Activated CD8-positive, alpha-beta memory T cell treated with anti-CD3 and anti-CD28 coated beads, Interleukin-2, amount 50 U/mL, for 4 hours (primary cell): ENCODE results near the gene BDH1.
"Not testable (repeated sequence)": the region's sequence is repeated elsewhere in the genome, so short reads cannot be mapped to it uniquely, and the experiment has no call there.

Experiments
- DNase-seq: peaks from one replicate; pipeline ENCODE4 v3.0.0-alpha.2; 2020

The BDH1 gene

GRCh38 chr3:197577366-197578074, 21.8 kb upstream of the BDH1 start:
- DNase-seq: no peak

- no peak for DNase-seq
Measured at GRCh38 chr3:197576838-197577237, 21.1 kb upstream of the BDH1 start.

- no peak for DNase-seq
Measured at GRCh38 chr3:197575362-197575761, 19.6 kb upstream of the BDH1 start.

GRCh38 chr3:197574396-197574991, 18.7 kb upstream of the BDH1 start:
- DNase-seq: not testable (repeated sequence)

GRCh38 chr3:197573048-197573767, 17.4 kb upstream of the BDH1 start:
- no peak for DNase-seq

GRCh38 chr3:197571880-197572172, 16.1 kb upstream of the BDH1 start:
- not testable (repeated sequence) for DNase-seq

- DNase-seq: not testable (repeated sequence)
Measured at GRCh38 chr3:197571074-197571879, 15.5 kb upstream of the BDH1 start.

GRCh38 chr3:197569433-197569832, 13.7 kb upstream of the BDH1 start:
- not testable (repeated sequence) for DNase-seq

GRCh38 chr3:197567904-197568681, 12.3 kb upstream of the BDH1 start:
- no peak for DNase-seq

- DNase-seq: not testable (repeated sequence)
Measured at GRCh38 chr3:197566155-197566554, 10.4 kb upstream of the BDH1 start.

GRCh38 chr3:197564097-197564843, 8.5 kb upstream of the BDH1 start:
- DNase-seq: no peak

- no peak for DNase-seq
Measured at GRCh38 chr3:197562398-197563251, 6.9 kb upstream of the BDH1 start.

- no peak for DNase-seq
Measured at GRCh38 chr3:197561926-197562325, 6.2 kb upstream of the BDH1 start.

GRCh38 chr3:197559651-197560050, 3.9 kb upstream of the BDH1 start:
- no peak for DNase-seq

- peak; percentile 93 for DNase-seq
Measured at GRCh38 chr3:197554562-197555280, 1.0 kb downstream of the BDH1 start.

GRCh38 chr3:197554196-197554561, 1.6 kb downstream of the BDH1 start:
- DNase-seq: no peak

GRCh38 chr3:197552198-197552597, 3.6 kb downstream of the BDH1 start:
- no peak for DNase-seq

GRCh38 chr3:197550489-197550888, 5.3 kb downstream of the BDH1 start:
- no peak for DNase-seq

GRCh38 chr3:197549261-197549885, 6.4 kb downstream of the BDH1 start:
- DNase-seq: no peak
